K562 (cell line): ENCODE results near the gene C1orf174. TPM values are rescaled to one million over a fixed set of nuclear protein-coding genes. Genes with fewer than 3 reads are reported as not detected.

Experiments used
- DNMT1 ChIP-seq: fragments of 450-650 bp; IDR thresholded peaks from 2 replicates; pipeline ENCODE4 v1.6.1; 2016; ENCODE audit warnings: antibody characterized with exemption, mild to moderate bottlenecking
- HNRNPLL ChIP-seq: fragments of 200-400 bp; formaldehyde crosslinking; IDR thresholded peaks from 2 replicates; pipeline ENCODE4 v1.6.1; 2017; ENCODE audit warnings: low read length, low read depth, mild to moderate bottlenecking; ENCODE audit not compliant: poor library complexity, severe bottlenecking
- MCM3 ChIP-seq: fragments of 450-650 bp; IDR thresholded peaks from 2 replicates; pipeline ENCODE4 v1.6.1; 2016
- MYBL2 ChIP-seq, 2 experiments: fragments of 450-650 bp in 1 of 2; sonication (generic) in 1 of 2; formaldehyde crosslinking in 1 of 2; IDR thresholded peaks; 2 replicates each; pipeline versions ENCODE4 v1.6.1 to v1.8.1; 2017 to 2022; ENCODE audit warnings: borderline replicate concordance in 1 of 2, inconsistent platforms in 1 of 2, low read depth in 1 of 2, mild to moderate bottlenecking in 1 of 2, missing genetic modification reagents in 1 of 2, moderate library complexity in 1 of 2
- PCBP2 ChIP-seq: fragments of 200-400 bp; formaldehyde crosslinking; IDR thresholded peaks from 2 replicates; pipeline ENCODE4 v1.6.1; 2018; ENCODE audit warnings: low read length, low read depth, mild to moderate bottlenecking, moderate library complexity; ENCODE audit not compliant: poor library complexity, severe bottlenecking
- PHB ChIP-seq: fragments of 250-450 bp; sonication (Bioruptor Pico); IDR thresholded peaks from 2 replicates; pipeline ENCODE4 v1.5.0; 2021
- POLR2AphosphoS5 ChIP-seq: IDR thresholded peaks from 2 replicates; pipeline ENCODE4 v1.6.1; 2011; ENCODE audit warnings: mild to moderate bottlenecking, low read depth, low read length, moderate library complexity; ENCODE audit not compliant: control insufficient read depth, insufficient read depth
- POU5F1 ChIP-seq: fragments of 150-350 bp; IDR thresholded peaks from 2 replicates; pipeline ENCODE4 v1.6.1; 2014; ENCODE audit warnings: borderline replicate concordance, low read length, low read depth, mild to moderate bottlenecking; ENCODE audit not compliant: partially characterized antibody
- PRPF4 ChIP-seq: fragments of 200-400 bp; formaldehyde crosslinking; IDR thresholded peaks from one replicate; pipeline ENCODE4 v1.6.1; 2017; ENCODE audit warnings: low read length, low read depth, mild to moderate bottlenecking; ENCODE audit not compliant: insufficient read depth, poor library complexity, severe bottlenecking
- PURB ChIP-seq: sonication (generic); formaldehyde crosslinking; IDR thresholded peaks from 2 replicates; pipeline ENCODE4 v1.9.0; 2021; ENCODE audit warnings: low read depth, mild to moderate bottlenecking, missing genetic modification reagents
- THAP7 ChIP-seq: fragments of 250-450 bp; sonication (Bioruptor Pico); IDR thresholded peaks from 2 replicates; pipeline ENCODE4 v1.5.0; 2021
- TSC22D4 ChIP-seq: fragments of 450-650 bp; IDR thresholded peaks from 2 replicates; pipeline ENCODE4 v1.6.1; 2016; ENCODE audit warnings: missing genetic modification characterization, missing biosample characterization, control low read depth
- ZNF316 ChIP-seq: fragments of 450-650 bp; IDR thresholded peaks from 2 replicates; pipeline ENCODE4 v1.6.1; 2016
- ZNF347 ChIP-seq: fragments of 450-650 bp; formaldehyde crosslinking; IDR thresholded peaks from 2 replicates; pipeline ENCODE4 v1.4.0; 2020; ENCODE audit warnings: low read depth, mild to moderate bottlenecking, moderate library complexity
- ZNF551 ChIP-seq: fragments of 250-450 bp; sonication (Bioruptor Pico); IDR thresholded peaks from 2 replicates; pipeline ENCODE4 v1.5.0; 2021; ENCODE audit warnings: mild to moderate bottlenecking, moderate library complexity
- polyA plus RNA-seq, 8 experiments: library from polyadenylated mRNA; depleted of rRNA in 4 of 8; stranded (reverse) in 5 of 8; unstranded in 3 of 8; fragments of >200 nt; fragmentation: Nextera tagmentation in 2 of 8; fragmentation: Illumina TruSeq in 1 of 8; extraction: Ambion mirVana in 2 of 8; extraction: Trizol in 1 of 8; gene quantifications; 2 replicates each; pipeline versions ENCODE4 v1.2.1 to v1.2.3, GENCODE V29; 2011 to 2014; ENCODE audit warnings: inconsistent platforms in 1 of 8, missing spikeins in 1 of 8
- total RNA-seq, 7 experiments: library from RNA; depleted of rRNA in 6 of 7; stranded (reverse); fragments of >200 nt in 6 of 7; fragmentation: Illumina TruSeq in 2 of 7; extraction: Trizol in 2 of 7; gene quantifications; 2 replicates each; pipeline versions ENCODE4 v1.2.1 to v1.2.3, GENCODE V29; 2011 to 2021; ENCODE audit warnings: low replicate concordance in 1 of 7
- TF ChIP-seq, protein P1 (sequence below): fragments of 250-450 bp; sonication (Bioruptor Pico); IDR thresholded peaks from 2 replicates; pipeline ENCODE4 v1.5.0; 2020; ENCODE audit warnings: mild to moderate bottlenecking, borderline replicate concordance
- TF ChIP-seq, protein P2 (sequence below): fragments of 450-650 bp; IDR thresholded peaks from 2 replicates; pipeline ENCODE4 v1.6.1; 2018; ENCODE audit not compliant: partially characterized antibody
- TF ChIP-seq, protein P3 (sequence below): fragments of 200-400 bp; formaldehyde crosslinking; IDR thresholded peaks from 2 replicates; pipeline ENCODE4 v1.6.1; 2017; ENCODE audit warnings: mild to moderate bottlenecking, low read depth, low read length, moderate library complexity

Gene C1orf174
- total and polyA plus RNA-seq, 9 of the 15 experiments (the other 6 are each of a cell fraction or from before 2014, with no cell fraction given): 38.5 to 64.9 (median 45.4) TPM

GRCh38 chr1:3900969-3901529, 977 bp upstream of the C1orf174 start (continued):
- TF ChIP-seq PURB (CRISPR knock-in tag): no peak
- TF ChIP-seq POU5F1: peak; percentile 65
- TF ChIP-seq HNRNPLL: peak; percentile 84
- no peak for TF ChIP-seq MCM3
- TF ChIP-seq PRPF4: no peak
- no peak for TF ChIP-seq ZNF316
- TF ChIP-seq THAP7 (CRISPR knock-in tag): no peak
- TF ChIP-seq MYBL2 (IDR thresholded peaks at IDR 0.05; ENCODE audit: low read depth): no peak
- TF ChIP-seq MYBL2 (CRISPR knock-in tag; IDR thresholded peaks at IDR 0.05; ENCODE audit: borderline replicate concordance): no peak
- TF ChIP-seq ZNF551 (CRISPR knock-in tag): no peak
- TF ChIP-seq ZNF347 (CRISPR knock-in tag): no peak
- TF ChIP-seq PHB: peak; percentile 62; the same call in 1 of the 2 replicates
- TF ChIP-seq, protein P1, sequence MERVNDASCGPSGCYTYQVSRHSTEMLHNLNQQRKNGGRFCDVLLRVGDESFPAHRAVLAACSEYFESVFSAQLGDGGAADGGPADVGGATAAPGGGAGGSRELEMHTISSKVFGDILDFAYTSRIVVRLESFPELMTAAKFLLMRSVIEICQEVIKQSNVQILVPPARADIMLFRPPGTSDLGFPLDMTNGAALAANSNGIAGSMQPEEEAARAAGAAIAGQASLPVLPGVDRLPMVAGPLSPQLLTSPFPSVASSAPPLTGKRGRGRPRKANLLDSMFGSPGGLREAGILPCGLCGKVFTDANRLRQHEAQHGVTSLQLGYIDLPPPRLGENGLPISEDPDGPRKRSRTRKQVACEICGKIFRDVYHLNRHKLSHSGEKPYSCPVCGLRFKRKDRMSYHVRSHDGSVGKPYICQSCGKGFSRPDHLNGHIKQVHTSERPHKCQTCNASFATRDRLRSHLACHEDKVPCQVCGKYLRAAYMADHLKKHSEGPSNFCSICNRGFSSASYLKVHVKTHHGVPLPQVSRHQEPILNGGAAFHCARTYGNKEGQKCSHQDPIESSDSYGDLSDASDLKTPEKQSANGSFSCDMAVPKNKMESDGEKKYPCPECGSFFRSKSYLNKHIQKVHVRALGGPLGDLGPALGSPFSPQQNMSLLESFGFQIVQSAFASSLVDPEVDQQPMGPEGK (CRISPR knock-in tag): no peak
- no peak for TF ChIP-seq DNMT1
- TF ChIP-seq, protein P2, sequence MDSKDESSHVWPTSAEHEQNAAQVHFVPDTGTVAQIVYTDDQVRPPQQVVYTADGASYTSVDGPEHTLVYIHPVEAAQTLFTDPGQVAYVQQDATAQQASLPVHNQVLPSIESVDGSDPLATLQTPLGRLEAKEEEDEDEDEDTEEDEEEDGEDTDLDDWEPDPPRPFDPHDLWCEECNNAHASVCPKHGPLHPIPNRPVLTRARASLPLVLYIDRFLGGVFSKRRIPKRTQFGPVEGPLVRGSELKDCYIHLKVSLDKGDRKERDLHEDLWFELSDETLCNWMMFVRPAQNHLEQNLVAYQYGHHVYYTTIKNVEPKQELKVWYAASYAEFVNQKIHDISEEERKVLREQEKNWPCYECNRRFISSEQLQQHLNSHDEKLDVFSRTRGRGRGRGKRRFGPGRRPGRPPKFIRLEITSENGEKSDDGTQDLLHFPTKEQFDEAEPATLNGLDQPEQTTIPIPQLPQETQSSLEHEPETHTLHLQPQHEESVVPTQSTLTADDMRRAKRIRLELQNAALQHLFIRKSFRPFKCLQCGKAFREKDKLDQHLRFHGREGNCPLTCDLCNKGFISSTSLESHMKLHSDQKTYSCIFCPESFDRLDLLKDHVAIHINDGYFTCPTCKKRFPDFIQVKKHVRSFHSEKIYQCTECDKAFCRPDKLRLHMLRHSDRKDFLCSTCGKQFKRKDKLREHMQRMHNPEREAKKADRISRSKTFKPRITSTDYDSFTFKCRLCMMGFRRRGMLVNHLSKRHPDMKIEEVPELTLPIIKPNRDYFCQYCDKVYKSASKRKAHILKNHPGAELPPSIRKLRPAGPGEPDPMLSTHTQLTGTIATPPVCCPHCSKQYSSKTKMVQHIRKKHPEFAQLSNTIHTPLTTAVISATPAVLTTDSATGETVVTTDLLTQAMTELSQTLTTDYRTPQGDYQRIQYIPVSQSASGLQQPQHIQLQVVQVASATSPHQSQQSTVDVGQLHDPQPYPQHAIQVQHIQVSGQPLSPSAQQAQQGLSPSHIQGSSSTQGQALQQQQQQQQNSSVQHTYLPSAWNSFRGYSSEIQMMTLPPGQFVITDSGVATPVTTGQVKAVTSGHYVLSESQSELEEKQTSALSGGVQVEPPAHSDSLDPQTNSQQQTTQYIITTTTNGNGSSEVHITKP: peak; percentile 10
- TF ChIP-seq, protein P3, sequence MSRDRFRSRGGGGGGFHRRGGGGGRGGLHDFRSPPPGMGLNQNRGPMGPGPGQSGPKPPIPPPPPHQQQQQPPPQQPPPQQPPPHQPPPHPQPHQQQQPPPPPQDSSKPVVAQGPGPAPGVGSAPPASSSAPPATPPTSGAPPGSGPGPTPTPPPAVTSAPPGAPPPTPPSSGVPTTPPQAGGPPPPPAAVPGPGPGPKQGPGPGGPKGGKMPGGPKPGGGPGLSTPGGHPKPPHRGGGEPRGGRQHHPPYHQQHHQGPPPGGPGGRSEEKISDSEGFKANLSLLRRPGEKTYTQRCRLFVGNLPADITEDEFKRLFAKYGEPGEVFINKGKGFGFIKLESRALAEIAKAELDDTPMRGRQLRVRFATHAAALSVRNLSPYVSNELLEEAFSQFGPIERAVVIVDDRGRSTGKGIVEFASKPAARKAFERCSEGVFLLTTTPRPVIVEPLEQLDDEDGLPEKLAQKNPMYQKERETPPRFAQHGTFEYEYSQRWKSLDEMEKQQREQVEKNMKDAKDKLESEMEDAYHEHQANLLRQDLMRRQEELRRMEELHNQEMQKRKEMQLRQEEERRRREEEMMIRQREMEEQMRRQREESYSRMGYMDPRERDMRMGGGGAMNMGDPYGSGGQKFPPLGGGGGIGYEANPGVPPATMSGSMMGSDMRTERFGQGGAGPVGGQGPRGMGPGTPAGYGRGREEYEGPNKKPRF: no peak
- TF ChIP-seq POLR2AphosphoS5: no peak; the same call in 1 of the 2 replicates
- TF ChIP-seq TSC22D4 (tag): no peak
- TF ChIP-seq PCBP2: no peak
